ENCODE data around the gene ID1. TPM values are rescaled to one million over a fixed set of nuclear protein-coding genes. Genes with fewer than 3 reads are reported as not detected.
A peak's percentile ranks its signal among the peaks of the same experiment; 100 is the strongest.

ID1 gene
- polyA plus RNA-seq = 245 TPM
- long read RNA-seq, donor 1, transcript ID1-201 (1 exons, 1,233 nt) = minor isoform, 48 of 100 reads
- long read RNA-seq, donor 1, transcript ID1-202 (2 exons, 994 nt) = major isoform, 52 of 100 reads
- long read RNA-seq, donor 1, partial matches to known transcripts = 0 of 100 reads
- long read RNA-seq, donor 1, other reads (novel, unspliced or antisense) = 0 of 100 reads
- long read RNA-seq, donor 2, transcript ID1-201 (1 exons, 1,233 nt) = major isoform, 103 of 205 reads
- long read RNA-seq, donor 2, transcript ID1-202 (2 exons, 994 nt) = minor isoform, 102 of 205 reads
- long read RNA-seq, donor 2, partial matches to known transcripts = 0 of 205 reads
- long read RNA-seq, donor 2, other reads (novel, unspliced or antisense) = 0 of 205 reads
- long read RNA-seq, donor 3, transcript ID1-202 (2 exons, 994 nt) = minor isoform, 261 of 758 reads
- long read RNA-seq, donor 3, transcript ID1-201 (1 exons, 1,233 nt) = major isoform, 497 of 758 reads
- long read RNA-seq, donor 3, partial matches to known transcripts = 0 of 758 reads
- long read RNA-seq, donor 3, other reads (novel, unspliced or antisense) = 0 of 758 reads
- long read RNA-seq, donor 4, transcript ID1-201 (1 exons, 1,233 nt) = major isoform, 37 of 60 reads
- long read RNA-seq, donor 4, transcript ID1-202 (2 exons, 994 nt) = minor isoform, 23 of 60 reads
- long read RNA-seq, donor 4, partial matches to known transcripts = 0 of 60 reads
- long read RNA-seq, donor 4, other reads (novel, unspliced or antisense) = 0 of 60 reads
- long read RNA-seq, donor 5, transcript ID1-202 (2 exons, 994 nt) = major isoform, 28 of 54 reads
- long read RNA-seq, donor 5, transcript ID1-201 (1 exons, 1,233 nt) = minor isoform, 26 of 54 reads
- long read RNA-seq, donor 5, partial matches to known transcripts = 0 of 54 reads
- long read RNA-seq, donor 5, other reads (novel, unspliced or antisense) = 0 of 54 reads
- long read RNA-seq, donor 6, transcript ID1-202 (2 exons, 994 nt) = minor isoform, 93 of 273 reads
- long read RNA-seq, donor 6, transcript ID1-201 (1 exons, 1,233 nt) = major isoform, 180 of 273 reads
- long read RNA-seq, donor 6, partial matches to known transcripts = 0 of 273 reads
- long read RNA-seq, donor 6, other reads (novel, unspliced or antisense) = 0 of 273 reads
- long read RNA-seq, donor 7, transcript ID1-202 (2 exons, 994 nt) = minor isoform, 14 of 56 reads
- long read RNA-seq, donor 7, transcript ID1-201 (1 exons, 1,233 nt) = major isoform, 42 of 56 reads
- long read RNA-seq, donor 7, partial matches to known transcripts = 0 of 56 reads
- long read RNA-seq, donor 7, other reads (novel, unspliced or antisense) = 0 of 56 reads
- long read RNA-seq, donor 8, transcript ID1-202 (2 exons, 994 nt) = minor isoform, 140 of 338 reads
- long read RNA-seq, donor 8, transcript ID1-201 (1 exons, 1,233 nt) = major isoform, 198 of 338 reads
- long read RNA-seq, donor 8, partial matches to known transcripts = 0 of 338 reads
- long read RNA-seq, donor 8, other reads (novel, unspliced or antisense) = 0 of 338 reads
- long read RNA-seq, donor 9, transcript ID1-201 (1 exons, 1,233 nt) = major isoform, 111 of 169 reads
- long read RNA-seq, donor 9, transcript ID1-202 (2 exons, 994 nt) = minor isoform, 58 of 169 reads
- long read RNA-seq, donor 9, partial matches to known transcripts = 0 of 169 reads
- long read RNA-seq, donor 9, other reads (novel, unspliced or antisense) = 0 of 169 reads
- long read RNA-seq, donor 10, transcript ID1-201 (1 exons, 1,233 nt) = major isoform, 106 of 175 reads
- long read RNA-seq, donor 10, transcript ID1-202 (2 exons, 994 nt) = minor isoform, 69 of 175 reads
- long read RNA-seq, donor 10, partial matches to known transcripts = 0 of 175 reads
- long read RNA-seq, donor 10, other reads (novel, unspliced or antisense) = 0 of 175 reads
- long read RNA-seq, donor 11, transcript ID1-202 (2 exons, 994 nt) = minor isoform, 49 of 126 reads
- long read RNA-seq, donor 11, transcript ID1-201 (1 exons, 1,233 nt) = major isoform, 77 of 126 reads
- long read RNA-seq, donor 11, partial matches to known transcripts = 0 of 126 reads
- long read RNA-seq, donor 11, other reads (novel, unspliced or antisense) = 0 of 126 reads

GRCh38 chr20:31605031-31605901, at the start of gene ID1:
TSS of gene ID1 (plus strand) at chr20:31605289. CDS start at chr20:31605388, 99 bp downstream.
- Histone ChIP-seq H3K36me3 (ENCODE audit: control insufficient read depth, insufficient read depth, low read length) (peaks cover 7% of the 10 kb centered on the region), H3K4me1 (ENCODE audit: control insufficient read depth, insufficient read depth, low read length) (peaks cover 46% of the 10 kb centered on the region), H3K4me3 (ENCODE audit: low read length) (peak within 1 kb of the TSS; percentile 93), H3K9me3 (ENCODE audit: control insufficient read depth, low read depth, low read length) (no peaks in the 10 kb centered on the region), H3K27ac (ENCODE audit: low read length) (peak within 1 kb of the TSS; percentile 88), H3K27me3 (ENCODE audit: control insufficient read depth, insufficient read depth, low read length) (no peaks in the 10 kb centered on the region)
- WGBS (ENCODE audit: insufficient coverage, low lambda C conversion rate) = no CpG with 5 or more reads among the region's 74 CpGs
- DNase-seq = peak; percentile 97 to 98

GRCh38 chr20:31559704-31560093, 45.4 kb upstream of the ID1 start:
- peaks cover 6% of the 10 kb centered on the region for H3K4me1 ChIP-seq (ENCODE audit: control insufficient read depth, insufficient read depth, low read length)
- H3K27ac ChIP-seq (ENCODE audit: low read length) = no peak overlapping the region
- no CpG with 5 or more reads among the region's 2 CpGs for WGBS (ENCODE audit: insufficient coverage, low lambda C conversion rate)
- no peaks in the 10 kb centered on the region for H3K27me3 ChIP-seq (ENCODE audit: control insufficient read depth, insufficient read depth, low read length)
- no peak overlapping the region for H3K4me3 ChIP-seq (ENCODE audit: low read length)
- no peaks in the 10 kb centered on the region for H3K9me3 ChIP-seq (ENCODE audit: control insufficient read depth, low read depth, low read length)
- H3K36me3 ChIP-seq (ENCODE audit: control insufficient read depth, insufficient read depth, low read length) = peaks cover 57% of the 10 kb centered on the region
- no peak for DNase-seq

- H3K4me3 ChIP-seq (ENCODE audit: low read length) = no peak overlapping the region
- H3K9me3 ChIP-seq (ENCODE audit: control insufficient read depth, low read depth, low read length) = no peaks in the 10 kb centered on the region
- H3K36me3 ChIP-seq (ENCODE audit: control insufficient read depth, insufficient read depth, low read length) = peaks cover 52% of the 10 kb centered on the region
- DNase-seq = peak; percentile 38 to 55
- no CpG with 5 or more reads among the region's 6 CpGs for WGBS (ENCODE audit: insufficient coverage, low lambda C conversion rate)
- H3K27me3 ChIP-seq (ENCODE audit: control insufficient read depth, insufficient read depth, low read length) = no peaks in the 10 kb centered on the region
- H3K4me1 ChIP-seq (ENCODE audit: control insufficient read depth, insufficient read depth, low read length) = peaks cover 6% of the 10 kb centered on the region
- H3K27ac ChIP-seq (ENCODE audit: low read length) = no peak overlapping the region
Observed at GRCh38 chr20:31560094-31560745, 44.9 kb upstream of the ID1 start.

- H3K9me3 ChIP-seq (ENCODE audit: control insufficient read depth, low read depth, low read length) = no peaks in the 10 kb centered on the region
- WGBS (ENCODE audit: insufficient coverage, low lambda C conversion rate) = no CpG with 5 or more reads among the region's 7 CpGs
- H3K4me3 ChIP-seq (ENCODE audit: low read length) = no peak overlapping the region
- peaks cover 12% of the 10 kb centered on the region for H3K4me1 ChIP-seq (ENCODE audit: control insufficient read depth, insufficient read depth, low read length)
- H3K27me3 ChIP-seq (ENCODE audit: control insufficient read depth, insufficient read depth, low read length) = no peaks in the 10 kb centered on the region
- no peak overlapping the region for H3K27ac ChIP-seq (ENCODE audit: low read length)
- no peak for DNase-seq
- peaks cover 54% of the 10 kb centered on the region for H3K36me3 ChIP-seq (ENCODE audit: control insufficient read depth, insufficient read depth, low read length)
Observed at GRCh38 chr20:31560746-31561598, 44.1 kb upstream of the ID1 start.

GRCh38 chr20:31562241-31562640, 42.8 kb upstream of the ID1 start:
- peaks cover 55% of the 10 kb centered on the region for H3K36me3 ChIP-seq (ENCODE audit: control insufficient read depth, insufficient read depth, low read length)
- H3K27ac ChIP-seq (ENCODE audit: low read length) = no peak overlapping the region
- no peak for DNase-seq
- H3K27me3 ChIP-seq (ENCODE audit: control insufficient read depth, insufficient read depth, low read length) = no peaks in the 10 kb centered on the region
- WGBS (ENCODE audit: insufficient coverage, low lambda C conversion rate) = no CpG with 5 or more reads among the region's 1 CpG
- peaks cover 25% of the 10 kb centered on the region for H3K4me1 ChIP-seq (ENCODE audit: control insufficient read depth, insufficient read depth, low read length)
- H3K9me3 ChIP-seq (ENCODE audit: control insufficient read depth, low read depth, low read length) = no peaks in the 10 kb centered on the region
- H3K4me3 ChIP-seq (ENCODE audit: low read length) = no peak overlapping the region

GRCh38 chr20:31564284-31564683, 40.8 kb upstream of the ID1 start:
- H3K27me3 ChIP-seq (ENCODE audit: control insufficient read depth, insufficient read depth, low read length) = no peaks in the 10 kb centered on the region
- no peak for DNase-seq
- H3K27ac ChIP-seq (ENCODE audit: low read length) = no peak overlapping the region
- WGBS (ENCODE audit: insufficient coverage, low lambda C conversion rate) = no CpG with 5 or more reads among the region's 6 CpGs
- peaks cover 39% of the 10 kb centered on the region for H3K4me1 ChIP-seq (ENCODE audit: control insufficient read depth, insufficient read depth, low read length)
- no peak overlapping the region for H3K4me3 ChIP-seq (ENCODE audit: low read length)
- peaks cover 65% of the 10 kb centered on the region for H3K36me3 ChIP-seq (ENCODE audit: control insufficient read depth, insufficient read depth, low read length)
- H3K9me3 ChIP-seq (ENCODE audit: control insufficient read depth, low read depth, low read length) = peaks cover 2% of the 10 kb centered on the region

GRCh38 chr20:31565699-31566318, 39.3 kb upstream of the ID1 start:
- peaks cover 61% of the 10 kb centered on the region for H3K36me3 ChIP-seq (ENCODE audit: control insufficient read depth, insufficient read depth, low read length)
- WGBS (ENCODE audit: insufficient coverage, low lambda C conversion rate) = no CpG with 5 or more reads among the region's 6 CpGs
- peak in 1 of 2 donors; percentile 40 for DNase-seq
- H3K27me3 ChIP-seq (ENCODE audit: control insufficient read depth, insufficient read depth, low read length) = no peaks in the 10 kb centered on the region
- H3K4me3 ChIP-seq (ENCODE audit: low read length) = no peak overlapping the region
- H3K4me1 ChIP-seq (ENCODE audit: control insufficient read depth, insufficient read depth, low read length) = peaks cover 54% of the 10 kb centered on the region
- peaks cover 2% of the 10 kb centered on the region for H3K9me3 ChIP-seq (ENCODE audit: control insufficient read depth, low read depth, low read length)
- H3K27ac ChIP-seq (ENCODE audit: low read length) = peak overlapping the region; percentile 76
